ENCODE measurements around the gene B4GALT4. TPM values are rescaled to one million over a fixed set of nuclear protein-coding genes. Genes with fewer than 3 reads are reported as not detected.

The B4GALT4 gene
- total and polyA plus RNA-seq, 2 donors (not counting 3 experiments of a cell fraction or from before 2014, with no cell fraction given) = 3.7 to 7.1 TPM

- H3K9ac ChIP-seq (replicated peaks; ENCODE audit: extremely low read depth, insufficient read depth, low read length) = no peak overlapping the region
- no peak overlapping the region for H3K4me2 ChIP-seq (ENCODE audit: insufficient read depth, low read length)
- H3K4me3 ChIP-seq (replicated peaks in 1 of 3; ENCODE audit: insufficient read depth in 1 of 3, low read depth in 1 of 3, low read length in 3 of 3) = no peak overlapping the region
- no peaks in the 10 kb centered on the region for H3K9me3 ChIP-seq (replicated peaks; ENCODE audit: control insufficient read depth, insufficient read depth, low read length)
- TF ChIP-seq FOS (IDR thresholded peaks at IDR 0.05; ENCODE audit: borderline replicate concordance, insufficient read depth, low read length) (no peak), GATA2 (IDR thresholded peaks at IDR 0.05; ENCODE audit: insufficient read depth, insufficient read length, low read depth, low read length) (no peak), MAX (IDR thresholded peaks at IDR 0.05; ENCODE audit: insufficient read depth, insufficient read length) (no peak), POLR2A (IDR thresholded peaks at IDR 0.05; ENCODE audit: low read depth, low read length) (no peak), POLR2AphosphoS5 (IDR thresholded peaks at IDR 0.05; ENCODE audit: insufficient read depth, low read depth, low read length) (no peak), EZH2 (IDR thresholded peaks at IDR 0.05; ENCODE audit: borderline replicate concordance, low read depth, low read length, severe bottlenecking) (no peak)
- intact Hi-C loops (cut with micrococcal nuclease) = no loop called here
- DNase-seq (ENCODE audit: low read depth, low spot score) = no peak
- no peak overlapping the region for H2AFZ ChIP-seq (ENCODE audit: low read depth, low read length)
- ChIA-PET POLR2A (no interaction called here), CTCF (no interaction called here)
- no peaks in the 10 kb centered on the region for H3K79me2 ChIP-seq (ENCODE audit: control insufficient read depth, insufficient read depth, low read length)
- H4K20me1 ChIP-seq (replicated peaks; ENCODE audit: control insufficient read depth, extremely low read depth, insufficient read depth, low read length) = no peaks in the 10 kb centered on the region
- H3K27ac ChIP-seq (ENCODE audit: insufficient read depth, low read depth, low read length) = no peak overlapping the region
- H3K36me3 ChIP-seq (ENCODE audit: control insufficient read depth in 2 of 2, extremely low read depth in 1 of 2, insufficient read depth in 2 of 2, low read length in 2 of 2) = peaks cover 8 to 10% of the 10 kb centered on the region in 2 experiments
- no TSS peak for BruUV-seq (replicated peaks)
- H3K9me1 ChIP-seq (replicated peaks; ENCODE audit: control insufficient read depth, extremely low read depth, insufficient read depth, low read length) = no peaks in the 10 kb centered on the region
- FAIRE-seq = no peak
- dilution Hi-C loops (cut with MboI; ENCODE audit: extremely low pct_ligation_motif_present, low sequenced_read_pairs) = no loop called here
- H3K27me3 ChIP-seq (ENCODE audit: control insufficient read depth in 2 of 2, insufficient read depth in 2 of 2, low read length in 2 of 2) = no peaks in the 10 kb centered on the region
- H3K4me1 ChIP-seq (ENCODE audit: control insufficient read depth, extremely low read depth, insufficient read depth, low read length) = no peaks in the 10 kb centered on the region
Measured at GRCh38 chr3:119211193-119211592, 29.5 kb downstream of the B4GALT4 start.

- FAIRE-seq = no peak
- intact Hi-C loops (cut with micrococcal nuclease) = no loop called here
- H3K27ac ChIP-seq (ENCODE audit: insufficient read depth, low read depth, low read length) = no peak overlapping the region
Measured at GRCh38 chr3:119207512-119207875, 33.2 kb downstream of the B4GALT4 start.

More at GRCh38 chr3:119207512-119207875, 33.2 kb downstream of the B4GALT4 start:
- BruUV-seq (replicated peaks) = no TSS peak
- Histone ChIP-seq H3K9me1 (replicated peaks; ENCODE audit: control insufficient read depth, extremely low read depth, insufficient read depth, low read length) (no peaks in the 10 kb centered on the region), H4K20me1 (replicated peaks; ENCODE audit: control insufficient read depth, extremely low read depth, insufficient read depth, low read length) (no peaks in the 10 kb centered on the region), H3K36me3 (ENCODE audit: control insufficient read depth in 2 of 2, extremely low read depth in 1 of 2, insufficient read depth in 2 of 2, low read length in 2 of 2) (peaks cover 3 to 4% of the 10 kb centered on the region in 2 experiments), H3K79me2 (ENCODE audit: control insufficient read depth, insufficient read depth, low read length) (no peaks in the 10 kb centered on the region), H2AFZ (ENCODE audit: low read depth, low read length) (no peak overlapping the region), H3K4me1 (ENCODE audit: control insufficient read depth, extremely low read depth, insufficient read depth, low read length) (no peaks in the 10 kb centered on the region), H3K9ac (replicated peaks; ENCODE audit: extremely low read depth, insufficient read depth, low read length) (no peak overlapping the region), H3K27me3 (ENCODE audit: control insufficient read depth in 2 of 2, insufficient read depth in 2 of 2, low read length in 2 of 2) (no peaks in the 10 kb centered on the region), H3K4me2 (ENCODE audit: insufficient read depth, low read length) (no peak overlapping the region), H3K4me3 (replicated peaks in 1 of 3; ENCODE audit: insufficient read depth in 1 of 3, low read depth in 1 of 3, low read length in 3 of 3) (no peak overlapping the region), H3K9me3 (replicated peaks; ENCODE audit: control insufficient read depth, insufficient read depth, low read length) (no peaks in the 10 kb centered on the region)
- no peak for DNase-seq (ENCODE audit: low read depth, low spot score)
- dilution Hi-C loops (cut with MboI; ENCODE audit: extremely low pct_ligation_motif_present, low sequenced_read_pairs) = no loop called here
- ChIA-PET POLR2A (no interaction called here), CTCF (no interaction called here)
- TF ChIP-seq POLR2A (IDR thresholded peaks at IDR 0.05; ENCODE audit: low read depth, low read length) = no peak
- no peak for TF ChIP-seq CTCF (IDR thresholded peaks at IDR 0.05; ENCODE audit: extremely low read depth in 1 of 2, insufficient read depth in 1 of 2, low read depth in 1 of 2, low read length in 2 of 2)
- TF ChIP-seq GATA2 (IDR thresholded peaks at IDR 0.05; ENCODE audit: insufficient read depth, insufficient read length, low read depth, low read length) = no peak
- no peak for TF ChIP-seq MYC (IDR thresholded peaks at IDR 0.05; ENCODE audit: low read depth, low read length)
- no peak for TF ChIP-seq FOS (IDR thresholded peaks at IDR 0.05; ENCODE audit: borderline replicate concordance, insufficient read depth, low read length)
- TF ChIP-seq EZH2 (IDR thresholded peaks at IDR 0.05; ENCODE audit: borderline replicate concordance, low read depth, low read length, severe bottlenecking) = no peak
- no peak for TF ChIP-seq JUN (IDR thresholded peaks at IDR 0.05; ENCODE audit: borderline replicate concordance, insufficient read depth, insufficient read length, low read depth)
- no peak for TF ChIP-seq MAX (IDR thresholded peaks at IDR 0.05; ENCODE audit: insufficient read depth, insufficient read length)
- TF ChIP-seq POLR2AphosphoS5 (IDR thresholded peaks at IDR 0.05; ENCODE audit: insufficient read depth, low read depth, low read length) = no peak
